SJSA1 (cell line): Measurements from ENCODE around the gene APOBEC2. TPM values are rescaled to one million over a fixed set of nuclear protein-coding genes. Genes with fewer than 3 reads are reported as not detected.
"Not testable (repeated sequence)": the region's sequence is repeated elsewhere in the genome, so short reads cannot be mapped to it uniquely, and the experiment has no call there.

Experiments used
- DNase-seq, 2 experiments: peaks; one replicate each; pipeline ENCODE4 v3.0.0-alpha.2; 2015 to 2020; ENCODE audit warnings: low spot score in 2 of 2, low read depth in 1 of 2
- H3K27ac ChIP-seq: fragments of 250-450 bp; sonication (Bioruptor Pico); 2 replicates; pipeline ENCODE4 v1.5.1; 2020; ENCODE audit warnings: mild to moderate bottlenecking, moderate library complexity
- H3K27me3 ChIP-seq: fragments of 250-450 bp; sonication (Bioruptor Pico); replicated peaks from 2 replicates; pipeline ENCODE4 v1.5.1; 2020; ENCODE audit warnings: mild to moderate bottlenecking, moderate library complexity
- H3K36me3 ChIP-seq: fragments of 250-450 bp; sonication (Bioruptor Pico); 2 replicates; pipeline ENCODE4 v1.5.1; 2020; ENCODE audit warnings: mild to moderate bottlenecking
- H3K4me1 ChIP-seq: fragments of 250-450 bp; sonication (Bioruptor Pico); replicated peaks from 2 replicates; pipeline ENCODE4 v1.6.1; 2021; ENCODE audit warnings: mild to moderate bottlenecking
- H3K4me3 ChIP-seq: fragments of 250-450 bp; sonication (Bioruptor Pico); 2 replicates; pipeline ENCODE4 v1.5.1; 2020; ENCODE audit warnings: mild to moderate bottlenecking
- H3K9me3 ChIP-seq: fragments of 250-450 bp; sonication (Bioruptor Pico); replicated peaks from 2 replicates; pipeline ENCODE4 v1.5.1; 2020; ENCODE audit warnings: mild to moderate bottlenecking
- total RNA-seq: library from RNA; depleted of rRNA; stranded (reverse); fragments of >200 nt; shearing (Covaris generic); gene quantifications from 2 replicates; pipeline ENCODE4 v1.2.3, GENCODE V29; 2014; rRNA removed

The APOBEC2 gene
- not detected in 2 replicates for total RNA-seq

- Histone ChIP-seq H3K27me3 (no peaks in the 10 kb centered on the region), H3K4me3 (no peak within 1 kb of the TSS), H3K4me1 (no peaks in the 10 kb centered on the region), H3K36me3 (no peaks in the 10 kb centered on the region), H3K27ac (no peak within 1 kb of the TSS), H3K9me3 (no peaks in the 10 kb centered on the region)
- no peak for DNase-seq
Observed at GRCh38 chr6:41053041-41053440, at the start of gene APOBEC2. TSS of gene APOBEC2 (plus strand) at chr6:41053202. CDS start at chr6:41053348, 146 bp downstream.

DNA sequence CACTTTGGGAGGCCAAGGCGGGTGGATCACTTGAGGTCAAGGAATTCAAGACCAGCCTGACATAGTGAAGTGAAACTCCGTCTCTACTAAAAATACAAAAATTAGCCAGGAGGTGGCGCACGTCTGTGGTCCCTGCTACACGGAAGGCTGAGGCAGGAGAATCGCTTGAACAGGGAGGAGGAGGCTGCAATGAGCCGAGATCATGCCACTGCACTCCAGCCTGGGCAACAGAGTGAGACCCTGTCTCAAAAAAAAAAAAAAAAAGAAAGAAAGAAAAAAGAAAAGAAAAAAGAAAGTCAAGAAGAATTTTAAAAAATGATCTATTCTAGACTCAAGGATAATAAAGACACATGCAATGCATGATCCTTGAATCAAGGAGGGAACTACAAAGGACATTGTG is 46.8 kb upstream of the APOBEC2 start:
- peak; percentile 51 to 56 for DNase-seq
- H3K4me1 ChIP-seq, H3K27me3 ChIP-seq, H3K9me3 ChIP-seq, H3K36me3 ChIP-seq, H3K4me3 ChIP-seq, H3K27ac ChIP-seq: not testable (repeated sequence)

GRCh38 chr6:41006980-41007379 is 46.0 kb upstream of the APOBEC2 start:
- H3K4me3 ChIP-seq, H3K36me3 ChIP-seq, H3K27ac ChIP-seq, H3K27me3 ChIP-seq, H3K4me1 ChIP-seq, DNase-seq, H3K9me3 ChIP-seq: not testable (repeated sequence)

- no peak overlapping the region for H3K4me3 ChIP-seq
- DNase-seq, result no peak
- no peaks in the 10 kb centered on the region for H3K36me3 ChIP-seq
- no peaks in the 10 kb centered on the region; the same call in 1 of the 2 replicates for H3K9me3 ChIP-seq
- H3K27ac ChIP-seq, result no peak overlapping the region
- H3K4me1 ChIP-seq, result no peaks in the 10 kb centered on the region
- no peaks in the 10 kb centered on the region; the same call in 1 of the 2 replicates for H3K27me3 ChIP-seq
Observed at GRCh38 chr6:41008011-41008410, 45.0 kb upstream of the APOBEC2 start.

GRCh38 chr6:41009669-41010068 is 43.3 kb upstream of the APOBEC2 start:
- H3K4me1 ChIP-seq, result no peaks in the 10 kb centered on the region
- no peak overlapping the region for H3K27ac ChIP-seq
- no peaks in the 10 kb centered on the region; the same call in 1 of the 2 replicates for H3K27me3 ChIP-seq
- H3K9me3 ChIP-seq, result no peaks in the 10 kb centered on the region
- no peak for DNase-seq
- H3K36me3 ChIP-seq, result no peaks in the 10 kb centered on the region
- H3K4me3 ChIP-seq, result no peak overlapping the region

DNA sequence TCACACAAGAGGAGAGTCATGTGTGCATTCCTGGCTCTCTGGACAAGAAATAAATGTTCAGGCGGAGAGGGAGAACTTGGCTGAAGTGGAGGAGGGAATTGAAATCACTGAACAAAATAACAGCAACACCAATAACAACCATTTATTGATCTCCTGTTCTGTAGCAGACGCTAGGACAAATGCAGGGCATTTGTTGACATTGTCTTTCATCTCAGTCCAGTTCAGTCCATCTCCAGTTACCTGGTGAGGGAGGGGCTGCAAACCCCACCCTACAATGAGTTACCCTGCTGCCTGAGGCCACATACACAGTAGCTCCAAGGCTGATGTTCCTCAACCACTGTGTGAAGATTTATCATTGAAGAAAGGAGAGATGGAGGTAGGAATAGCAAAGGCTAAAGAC is 41.3 kb upstream of the APOBEC2 start:
- DNase-seq, result no peak
- Histone ChIP-seq H3K9me3 (no peaks in the 10 kb centered on the region), H3K4me3 (no peak overlapping the region), H3K36me3 (no peaks in the 10 kb centered on the region), H3K4me1 (no peaks in the 10 kb centered on the region), H3K27ac (no peak overlapping the region), H3K27me3 (no peaks in the 10 kb centered on the region; the same call in 1 of the 2 replicates)

- DNase-seq, result no peak
- Histone ChIP-seq H3K27me3 (no peaks in the 10 kb centered on the region; the same call in 1 of the 2 replicates), H3K27ac (no peak overlapping the region), H3K9me3 (no peaks in the 10 kb centered on the region), H3K36me3 (no peaks in the 10 kb centered on the region), H3K4me3 (no peak overlapping the region), H3K4me1 (no peaks in the 10 kb centered on the region)
Observed at GRCh38 chr6:41013466-41014153, 39.4 kb upstream of the APOBEC2 start.

- no peak for DNase-seq
- Histone ChIP-seq H3K9me3 (no peaks in the 10 kb centered on the region), H3K4me1 (no peaks in the 10 kb centered on the region), H3K27me3 (no peaks in the 10 kb centered on the region; the same call in 1 of the 2 replicates), H3K36me3 (no peaks in the 10 kb centered on the region), H3K4me3 (no peak overlapping the region), H3K27ac (no peak overlapping the region)
Observed at GRCh38 chr6:41014780-41015179, 38.2 kb upstream of the APOBEC2 start.

GRCh38 chr6:41015860-41016259 is 37.1 kb upstream of the APOBEC2 start:
- not testable (repeated sequence) for DNase-seq, H3K36me3 ChIP-seq, H3K4me1 ChIP-seq, H3K4me3 ChIP-seq, H3K9me3 ChIP-seq, H3K27ac ChIP-seq, H3K27me3 ChIP-seq

DNA sequence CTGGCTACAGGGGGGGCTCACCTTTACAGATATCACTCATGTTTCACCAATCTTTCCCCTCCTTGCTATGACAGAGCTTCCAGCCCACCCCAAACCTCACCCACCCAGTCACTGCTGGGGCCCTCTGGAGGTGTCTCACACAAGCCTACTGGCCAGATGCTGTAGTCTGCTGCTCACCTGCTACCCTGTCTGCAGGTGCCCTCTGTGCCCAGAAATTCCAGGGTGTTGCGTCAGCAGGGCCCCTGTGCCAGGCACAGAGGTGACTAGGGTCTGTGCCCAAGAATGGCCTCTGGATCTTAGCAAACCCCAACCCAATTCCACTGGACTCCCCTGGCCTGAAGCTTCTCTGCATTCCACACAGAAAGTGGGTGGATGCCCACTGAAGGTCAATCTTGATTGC is 35.3 kb upstream of the APOBEC2 start:
- DNase-seq, result no peak

DNA sequence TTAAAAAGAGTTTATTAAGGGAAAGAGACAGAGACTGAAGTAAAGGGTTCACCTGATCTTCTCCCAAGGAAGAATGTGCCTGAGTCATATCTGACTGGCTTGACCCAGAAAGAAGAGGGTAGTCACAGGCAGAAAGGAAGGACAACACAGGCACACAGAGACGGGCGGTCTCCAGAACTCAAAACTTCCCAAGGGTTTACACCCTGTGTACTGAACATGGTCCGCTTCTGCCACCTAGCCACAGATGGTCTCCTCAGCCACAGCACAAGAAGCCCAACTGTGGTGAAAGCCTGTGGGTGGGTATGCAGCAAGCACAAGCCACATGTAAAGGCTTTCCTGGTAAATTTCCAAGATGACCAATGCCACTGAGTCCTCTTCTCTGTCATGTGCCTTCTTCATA is 31.2 kb upstream of the APOBEC2 start:
- H3K27ac ChIP-seq, result no peak overlapping the region
- peak in 1 of 2 experiments; percentile 23 for DNase-seq
- no peaks in the 10 kb centered on the region for H3K27me3 ChIP-seq

More for the DNA sequence above, 35.3 kb upstream of the APOBEC2 start:
- H3K27ac ChIP-seq, result no peak overlapping the region
- H3K4me1 ChIP-seq, result peaks cover 3% of the 10 kb centered on the region; the same call in 1 of the 2 replicates
- no peaks in the 10 kb centered on the region for H3K27me3 ChIP-seq
- no peaks in the 10 kb centered on the region for H3K36me3 ChIP-seq
- no peaks in the 10 kb centered on the region; the same call in 1 of the 2 replicates for H3K9me3 ChIP-seq
- H3K4me3 ChIP-seq, result no peak overlapping the region

DNA sequence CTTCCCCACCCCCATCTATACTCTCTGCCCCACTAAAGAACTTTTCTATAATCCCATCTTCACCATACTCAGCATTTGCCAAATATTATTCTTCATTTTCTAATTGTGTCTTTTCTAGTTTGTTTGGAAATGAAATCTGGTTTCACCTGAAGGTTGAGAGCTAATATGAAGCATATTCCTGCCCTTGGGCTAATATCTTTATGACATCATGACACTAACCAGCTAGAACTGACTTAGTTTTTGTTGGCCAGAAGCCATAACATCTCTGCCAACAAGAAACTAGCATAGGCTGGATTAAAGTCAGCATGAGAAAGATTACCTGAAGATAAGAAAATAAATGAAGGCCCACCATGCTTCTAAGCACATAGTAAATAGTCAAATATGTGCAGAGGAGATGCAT is 30.7 kb upstream of the APOBEC2 start:
- Histone ChIP-seq H3K27ac (no peak overlapping the region), H3K4me1 (peaks cover 7% of the 10 kb centered on the region), H3K4me3 (no peak overlapping the region), H3K27me3 (no peaks in the 10 kb centered on the region), H3K9me3 (no peaks in the 10 kb centered on the region; the same call in 1 of the 2 replicates), H3K36me3 (no peaks in the 10 kb centered on the region)
- DNase-seq, result no peak

More for the DNA sequence above, 31.2 kb upstream of the APOBEC2 start:
- H3K9me3 ChIP-seq, result no peaks in the 10 kb centered on the region; the same call in 1 of the 2 replicates
- H3K4me3 ChIP-seq, result no peak overlapping the region
- no peaks in the 10 kb centered on the region for H3K36me3 ChIP-seq
- peaks cover 7% of the 10 kb centered on the region for H3K4me1 ChIP-seq

DNA sequence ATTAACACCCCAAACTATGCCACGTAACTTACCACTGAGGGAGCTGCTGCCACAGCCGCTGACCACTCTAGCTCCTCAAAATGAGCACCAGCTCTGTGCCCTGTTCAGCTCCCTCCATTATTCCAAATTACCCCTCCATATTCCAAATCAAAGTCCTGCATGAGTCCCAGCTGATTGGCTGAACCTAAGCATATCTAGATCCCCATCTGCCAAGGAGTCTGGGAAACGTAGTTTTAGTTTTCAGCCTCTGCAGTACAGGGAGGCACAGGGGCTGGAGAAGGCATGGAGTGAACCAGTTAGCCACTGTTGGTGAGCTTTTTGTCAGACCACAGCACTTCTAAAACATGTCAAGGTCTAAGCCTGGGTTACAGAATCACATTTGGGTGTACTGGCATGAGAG is 29.9 kb upstream of the APOBEC2 start:
- peaks cover 14% of the 10 kb centered on the region for H3K4me1 ChIP-seq
- no peak overlapping the region for H3K4me3 ChIP-seq
- no peaks in the 10 kb centered on the region for H3K36me3 ChIP-seq
- H3K27ac ChIP-seq, result no peak overlapping the region
- no peaks in the 10 kb centered on the region for H3K27me3 ChIP-seq
- DNase-seq, result no peak
- no peaks in the 10 kb centered on the region; the same call in 1 of the 2 replicates for H3K9me3 ChIP-seq

DNA sequence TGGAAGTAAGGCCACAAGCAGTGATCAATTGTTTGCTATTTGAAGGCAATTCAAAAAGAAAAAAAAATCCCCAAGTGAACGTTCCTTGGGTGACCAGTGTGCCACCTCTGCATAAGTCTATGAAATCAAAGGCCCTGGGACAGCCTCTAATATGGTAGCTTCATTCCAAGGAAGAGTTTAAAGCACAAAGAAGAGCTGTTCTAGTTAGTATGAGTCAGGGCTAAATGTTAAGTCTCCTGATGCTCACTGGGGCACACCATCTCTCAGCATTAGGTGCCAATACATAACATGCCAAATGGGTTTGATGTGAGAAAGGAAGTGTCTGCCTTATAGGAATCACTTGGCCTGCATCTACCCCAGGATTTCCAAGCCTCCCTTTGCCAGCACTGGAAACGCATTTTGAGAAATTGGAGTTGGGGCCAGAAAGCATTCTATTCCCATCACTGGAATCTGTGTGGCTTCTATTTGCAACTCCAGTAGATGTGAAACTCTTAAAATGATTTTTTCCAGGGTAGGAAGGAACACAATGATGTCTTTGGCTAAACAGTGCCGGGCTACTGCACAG is 27.0 kb upstream of the APOBEC2 start:
- Histone ChIP-seq H3K36me3 (no peaks in the 10 kb centered on the region), H3K9me3 (no peaks in the 10 kb centered on the region), H3K4me1 (peaks cover 17% of the 10 kb centered on the region), H3K4me3 (no peak overlapping the region), H3K27ac (no peak overlapping the region), H3K27me3 (no peaks in the 10 kb centered on the region)
- DNase-seq, result no peak
